Fibroblast of lung (primary cell): ENCODE data around the gene ALG1L2.
"Not testable (repeated sequence)": the region's sequence is repeated elsewhere in the genome, so short reads cannot be mapped to it uniquely, and the experiment has no call there.

ENCODE experiments used
- CTCF ChIP-seq, 2 donors: IDR thresholded peaks in 1 of 2; conservative IDR thresholded peaks in 1 of 2; 1 replicate in 1 of 2; 2 replicates in 1 of 2; pipeline ENCODE4 v1.5.1; 2011 to 2012; ENCODE audit warnings: low read length in 2 of 2, control low read depth in 1 of 2, inconsistent platforms in 1 of 2, low read depth in 1 of 2, mild to moderate bottlenecking in 1 of 2
- EZH2 ChIP-seq: IDR thresholded peaks from 2 replicates; pipeline ENCODE4 v1.5.1; 2012; ENCODE audit warnings: low read length, control low read depth, mild to moderate bottlenecking; ENCODE audit errors: missing control alignments

DNA sequence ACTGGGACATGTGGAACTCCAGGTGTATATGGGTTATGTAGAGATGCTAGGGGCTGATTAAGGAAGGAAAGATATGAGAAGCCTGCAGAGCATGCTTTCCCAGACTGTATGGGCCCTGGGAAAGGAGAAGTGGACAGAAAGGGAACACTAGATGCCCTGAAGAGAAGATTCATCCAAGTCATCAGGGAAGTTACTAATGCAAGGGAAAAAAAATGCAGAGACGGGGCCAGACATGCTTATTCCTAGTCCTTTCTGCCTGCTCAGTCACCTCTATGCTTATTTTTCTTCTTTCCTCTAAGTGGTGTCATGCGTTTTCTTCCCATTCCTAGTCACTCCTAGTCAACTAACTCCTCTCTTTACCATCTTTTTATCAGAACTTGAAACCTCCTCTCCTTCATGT, 43.8 kb downstream of the ALG1L2 start:
- TF ChIP-seq CTCF (conservative IDR thresholded peaks at IDR 0.05 in 1 of 2, IDR thresholded peaks at IDR 0.05 in 1 of 2; ENCODE audit: low read depth in 1 of 2, low read length in 2 of 2); EZH2: not testable (repeated sequence)
